Right cardiac atrium (tissue), 5 donors: ENCODE results near the gene CKB. TPM values are rescaled to one million over a fixed set of nuclear protein-coding genes. Genes with fewer than 3 reads are reported as not detected.

Experiments
- ATAC-seq, 2 donors: fragments of 200-7000 bp; cut with Tn5 transposase; one replicate each; pipeline versions ENCODE4 v1.8.0 to v1.9.1; 2020; ENCODE audit warnings: moderate library complexity in 2 of 2, mild to moderate bottlenecking in 1 of 2
- DNase-seq, 3 donors: peaks; one replicate each; pipeline ENCODE4 v3.0.0-alpha.2; 2020
- H3K27ac ChIP-seq: one replicate; pipeline ENCODE4 v1.5.1; 2013; ENCODE audit warnings: mild to moderate bottlenecking, low read length, control low read depth, moderate library complexity
- H3K27me3 ChIP-seq: one replicate; pipeline ENCODE4 v1.6.1; 2013; ENCODE audit not compliant: control insufficient read depth, insufficient read depth
- H3K4me1 ChIP-seq: one replicate; pipeline ENCODE4 v1.6.1; 2013; ENCODE audit warnings: low read length; ENCODE audit not compliant: control insufficient read depth, insufficient read depth
- H3K4me3 ChIP-seq: one replicate; pipeline ENCODE4 v1.5.1; 2013; ENCODE audit warnings: low read length, control low read depth
- H3K9me3 ChIP-seq: one replicate; pipeline ENCODE4 v1.6.1; 2013; ENCODE audit warnings: low read length; ENCODE audit not compliant: control insufficient read depth
- WGBS: extraction: QIAGEN DNeasy Blood & Tissue Kit; methylation state at CpG from one replicate; pipeline ENCODE4 v1.1.7; 2013; 5-methylcytosine and 5-hydroxymethylcytosine counted together
- intact Hi-C, 4 donors: fragments of 100-400 bp; cut with DNase I; formaldehyde crosslinking; loops; one replicate each; pipeline versions ENCODE4 v1.11.0 to v1.14.0; 2022 to 2023
- polyA plus RNA-seq: library from polyadenylated mRNA; stranded (reverse); fragments of 200-250 nt; gene quantifications from one replicate; pipeline ENCODE4 v1.2.3, GENCODE V29; 2013
- total RNA-seq, 4 donors: library from RNA; stranded (reverse); fragmentation: NEBNext Ultra II Directional; extraction: Animal tissue kit (Norgen Biotek cat#: 25700); gene quantifications; one replicate each; pipeline ENCODE4 v1.2.1, GENCODE V29; 2021
- donor health status: healthy with polysubstance abuse.
- donor health status: DM: no; HTN: yes; CAD: no.
- donor health status: DM: no; HTN: no; CAD: no.
- donor health status: DM: no; HTN: yes; CAD: no; lungs with severe emphysema.
- donor health status: DM: yes; HTN: yes; CAD: no.

CKB gene
- total and polyA plus RNA-seq, 5 donors: 478 to 843 (median 594) TPM

DNA sequence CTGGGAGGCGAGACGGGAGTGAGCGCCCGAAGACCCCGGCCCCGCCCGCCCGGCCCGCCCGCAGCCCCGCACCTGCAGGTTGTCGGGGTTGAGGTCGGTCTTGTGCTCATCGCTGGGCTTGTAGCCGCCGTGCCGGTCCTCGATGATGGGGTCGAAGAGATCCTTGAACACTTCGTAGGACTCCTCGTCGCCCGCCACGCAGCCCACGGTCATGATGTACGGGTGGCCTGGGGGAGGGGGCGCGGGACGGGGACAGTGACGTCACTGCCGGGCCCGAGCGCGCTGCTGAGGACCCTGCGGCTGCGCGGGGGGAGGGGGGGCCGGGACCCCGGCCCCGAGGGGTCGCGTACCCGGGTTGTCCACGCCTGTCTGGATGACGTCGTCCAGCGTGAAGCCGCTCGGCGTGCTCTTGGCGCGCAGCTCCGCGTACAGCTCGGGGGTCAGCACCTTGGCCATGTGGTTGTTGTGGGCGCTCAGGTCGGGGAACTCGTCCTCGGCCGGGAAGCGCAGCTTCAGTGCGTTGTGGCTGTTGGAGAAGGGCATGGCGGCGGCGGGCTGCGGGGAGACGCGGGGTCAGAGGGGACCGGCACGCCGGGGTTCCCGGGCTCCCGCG lies 573 bp downstream of the CKB start:
- DNase-seq (peak; percentile 43 to 83 (median 79)), ATAC-seq (no peak)
- peak overlapping the region; percentile 79 for H3K4me3 ChIP-seq

DNA sequence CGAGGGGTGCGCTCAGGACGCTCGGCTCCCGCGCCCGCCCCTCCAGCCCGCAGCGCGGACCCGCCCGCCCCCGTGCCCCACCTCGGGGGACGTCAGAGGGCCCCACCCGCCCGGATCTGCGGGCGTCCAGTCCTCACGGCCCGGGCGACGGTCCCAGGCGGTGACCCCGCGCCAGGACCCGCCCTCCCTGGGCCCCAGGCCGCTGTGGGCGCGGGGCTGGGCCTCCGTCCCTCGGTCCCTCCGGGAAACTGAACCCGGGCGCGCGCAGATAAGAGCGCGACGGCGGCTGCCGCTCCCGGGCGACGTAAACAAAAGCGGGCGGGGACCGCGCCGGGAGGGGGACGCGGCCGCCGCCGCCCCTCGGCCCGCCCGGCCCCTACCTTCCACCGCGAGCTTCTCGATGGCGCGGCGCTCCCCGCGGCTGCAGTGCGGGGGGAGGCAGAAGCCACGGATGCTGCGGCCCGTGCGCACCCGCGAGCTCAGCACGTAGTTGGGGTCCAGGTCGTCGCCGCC lies 1.1 kb downstream of the CKB start:
- Histone ChIP-seq H3K27me3 (no peaks in the 10 kb centered on the region), H3K4me3 (peak overlapping the region; percentile 79), H3K4me1 (peaks cover 7% of the 10 kb centered on the region), H3K27ac (peak overlapping the region; percentile 46), H3K9me3 (no peaks in the 10 kb centered on the region)
- intact Hi-C loops: no loop called here
- under 1% methylated on average over 77 of the region's 77 CpGs for WGBS
- ATAC-seq: peak; percentile 49 to 50
- peak in 1 of 3 donors; percentile 91 for DNase-seq

More for the DNA sequence above, 573 bp downstream of the CKB start:
- no peaks in the 10 kb centered on the region for H3K27me3 ChIP-seq
- WGBS: under 1% methylated on average over 74 of the region's 74 CpGs
- peaks cover 7% of the 10 kb centered on the region for H3K4me1 ChIP-seq
- intact Hi-C loops: no loop called here
- peak overlapping the region; percentile 38 for H3K27ac ChIP-seq
- no peaks in the 10 kb centered on the region for H3K9me3 ChIP-seq

DNA sequence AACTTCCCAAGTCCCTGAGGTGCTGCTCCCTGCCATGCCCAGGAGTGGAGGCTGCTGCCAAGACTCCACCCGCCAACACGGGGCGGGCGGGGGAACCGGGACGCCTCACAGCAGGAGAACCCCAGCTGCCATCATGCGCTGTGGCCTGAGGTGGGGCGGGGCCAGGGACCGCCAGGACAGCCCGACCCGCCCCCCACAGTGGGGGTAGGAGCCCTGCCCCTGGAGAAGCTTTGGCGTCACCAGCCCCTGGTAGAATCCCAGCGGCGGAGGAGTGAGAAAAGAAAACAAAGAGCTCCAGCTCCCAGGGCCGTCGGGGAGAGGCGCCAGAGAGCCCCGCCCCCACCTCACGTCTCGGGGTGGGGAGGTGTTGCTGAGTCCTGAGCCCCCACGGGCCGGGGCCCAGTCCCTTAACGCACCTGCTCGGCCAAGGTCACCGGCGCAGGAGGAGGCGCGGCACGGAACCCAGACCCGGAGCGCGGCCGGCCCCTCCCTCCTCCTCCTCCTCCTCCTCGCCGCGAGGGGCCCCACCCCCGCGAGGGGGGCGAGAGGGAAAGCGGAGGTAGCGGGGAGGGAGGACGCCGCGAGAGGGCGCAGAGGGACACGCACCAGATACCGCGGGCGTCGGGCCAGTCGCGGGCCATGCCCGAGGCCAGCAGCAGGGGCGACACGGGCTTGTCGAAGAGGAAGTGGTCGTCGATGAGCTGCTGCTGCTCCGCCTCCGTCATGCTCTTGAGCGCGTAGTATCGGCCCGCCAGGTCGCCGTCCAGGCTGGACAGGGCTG lies 1.8 kb downstream of the CKB start:
- no peaks in the 10 kb centered on the region for H3K9me3 ChIP-seq
- H3K4me1 ChIP-seq: peaks cover 7% of the 10 kb centered on the region
- H3K27me3 ChIP-seq: no peaks in the 10 kb centered on the region
- under 1% methylated on average over 61 of the region's 66 CpGs for WGBS
- H3K4me3 ChIP-seq: peak overlapping the region; percentile 79
- peak overlapping the region; percentile 46 for H3K27ac ChIP-seq
- ATAC-seq: peak; percentile 43 to 45
- DNase-seq: peak; percentile 86 to 96 (median 94)
- intact Hi-C loops: no loop called here

DNA sequence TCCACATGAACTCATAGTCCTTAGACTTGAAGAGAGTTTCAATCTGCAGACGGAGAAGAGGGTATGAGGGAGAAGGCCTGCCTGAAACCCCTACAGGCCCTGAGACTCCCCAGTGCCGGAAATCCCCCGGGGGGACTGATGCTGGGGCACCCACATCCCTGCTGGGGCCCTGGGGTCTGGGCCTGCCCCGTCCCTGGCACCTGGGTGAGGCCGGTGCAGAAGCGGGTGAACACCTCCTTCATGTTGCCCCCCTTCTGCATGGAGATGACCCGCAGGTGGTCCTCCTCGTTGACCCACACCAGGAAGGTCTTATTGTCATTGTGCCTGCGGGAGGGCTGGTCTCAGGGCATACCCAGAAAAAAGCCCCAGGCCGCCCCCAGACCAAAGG lies 2.4 kb downstream of the CKB start:
- WGBS: 72% methylated on average over 10 of the region's 10 CpGs
- Histone ChIP-seq H3K4me1 (peaks cover 7% of the 10 kb centered on the region), H3K4me3 (no peak overlapping the region), H3K27me3 (no peaks in the 10 kb centered on the region), H3K9me3 (no peaks in the 10 kb centered on the region), H3K27ac (no peak overlapping the region)
- intact Hi-C loops: no loop called here
- ATAC-seq: no peak
- peak in 2 of 3 donors; percentile 20 to 73 for DNase-seq

DNA sequence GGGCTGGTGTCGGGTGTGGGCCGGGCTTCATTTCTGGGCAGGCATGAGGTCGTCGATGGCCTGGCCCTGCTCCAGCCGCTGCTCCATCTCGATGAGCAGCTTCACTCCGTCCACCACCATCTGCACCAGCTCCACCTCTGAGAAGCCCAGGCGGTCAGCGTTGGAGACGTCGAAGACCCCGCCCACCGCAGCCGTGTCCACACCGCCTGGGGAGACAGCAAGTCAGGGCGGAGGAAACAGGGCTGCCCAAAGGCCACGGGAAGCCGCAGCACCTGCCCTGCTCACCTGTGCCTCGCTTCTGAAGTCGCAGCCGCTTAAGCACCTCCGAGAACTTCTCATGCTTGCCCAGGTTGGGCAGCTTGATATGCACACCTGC lies 2.8 kb downstream of the CKB start:
- no peak overlapping the region for H3K4me3 ChIP-seq
- DNase-seq (peak; percentile 52 to 82 (median 79)), ATAC-seq (no peak)
- peak overlapping the region; percentile 6 for H3K27ac ChIP-seq
- 57% methylated on average over 22 of the region's 22 CpGs for WGBS
- no peaks in the 10 kb centered on the region for H3K9me3 ChIP-seq
- intact Hi-C loops: loop anchor here in 2 of 4 donors (2.0 to 5.0 kb wide), 2 partner anchors 27 to 32 kb away; no protein-coding TSS in a partner anchor
- H3K27me3 ChIP-seq: no peaks in the 10 kb centered on the region
- H3K4me1 ChIP-seq: peaks cover 7% of the 10 kb centered on the region

DNA sequence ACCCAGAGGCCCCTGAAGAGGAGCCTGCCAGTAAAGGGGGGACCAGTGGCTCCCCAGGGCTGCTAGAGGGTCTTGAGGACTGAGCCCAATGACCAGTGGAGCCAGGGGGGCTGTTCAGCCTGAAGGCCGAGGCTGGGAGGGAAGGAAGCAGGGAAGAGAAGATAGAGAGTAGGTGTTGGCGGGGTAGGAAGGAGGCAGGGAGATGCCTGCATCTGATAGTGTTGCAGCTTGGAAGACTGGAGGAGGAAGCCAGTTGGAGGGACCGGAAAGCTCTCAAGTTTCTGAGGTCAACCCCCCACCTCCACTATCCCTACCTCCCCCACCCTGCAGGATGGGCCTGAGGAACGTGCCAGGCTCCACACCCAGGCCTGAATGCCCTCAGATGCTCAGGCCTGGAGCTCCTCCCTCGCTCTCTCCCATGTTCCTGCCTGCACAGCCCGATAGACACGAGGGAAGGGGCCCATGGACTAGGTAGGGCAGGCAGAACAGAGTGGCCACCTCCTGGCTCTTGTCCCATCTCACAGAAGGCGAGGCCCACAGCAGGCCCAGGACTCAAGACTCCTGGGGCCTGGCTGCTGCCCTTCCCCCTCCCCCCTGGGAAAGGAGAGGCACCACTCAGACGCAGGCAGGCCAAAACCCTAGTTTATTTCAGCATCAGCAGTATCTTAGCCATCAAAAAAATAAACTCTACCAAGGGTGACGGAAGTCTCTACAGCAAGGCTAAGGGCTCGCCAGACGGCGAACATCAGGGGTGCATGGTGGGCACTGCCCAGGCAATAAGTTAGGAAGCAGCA lies 3.4 kb downstream of the CKB start:
- peak overlapping the region; percentile 7 for H3K27ac ChIP-seq
- intact Hi-C loops: loop anchor here in 2 of 4 donors (2.0 to 5.0 kb wide), 2 partner anchors 28 to 33 kb away; no protein-coding TSS in a partner anchor
- 37% methylated on average over 13 of the region's 13 CpGs for WGBS
- no peaks in the 10 kb centered on the region for H3K27me3 ChIP-seq
- H3K4me3 ChIP-seq: no peak overlapping the region
- ATAC-seq: peak; percentile 0 to 3
- no peaks in the 10 kb centered on the region for H3K9me3 ChIP-seq
- DNase-seq: peak in 2 of 3 donors; percentile 44 to 71
- H3K4me1 ChIP-seq: peaks cover 7% of the 10 kb centered on the region

DNA sequence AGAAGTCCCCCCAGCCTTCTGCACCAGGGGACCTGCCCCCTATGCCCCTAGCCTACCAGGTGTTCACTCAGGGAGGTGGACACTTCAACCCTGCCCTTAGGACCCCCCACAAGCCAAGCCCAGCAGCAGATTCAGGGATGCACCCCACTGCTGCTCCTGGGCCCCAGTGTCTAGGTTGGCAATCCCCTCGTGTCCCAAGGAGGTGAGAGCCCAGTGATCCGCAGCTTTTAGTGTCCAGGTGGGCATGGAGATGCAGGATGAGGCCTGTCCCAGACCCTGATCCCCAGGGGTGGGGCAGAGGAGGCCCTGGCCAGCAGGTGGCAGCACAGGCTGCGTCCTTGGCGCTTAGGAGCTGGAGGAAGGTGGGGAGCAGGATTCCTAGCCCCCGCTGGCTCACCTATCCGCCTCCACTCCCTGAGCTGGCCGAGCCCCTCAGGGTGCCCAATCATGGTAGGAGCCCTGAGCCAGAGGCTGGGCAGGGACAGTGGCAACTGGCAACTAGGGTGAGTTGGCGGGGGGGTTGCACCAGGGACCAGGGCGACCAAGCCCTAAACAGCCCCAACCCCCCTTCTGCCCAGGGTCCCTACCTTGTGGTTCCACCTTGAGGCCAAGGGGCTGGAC lies 4.1 kb downstream of the CKB start:
- H3K27me3 ChIP-seq: no peaks in the 10 kb centered on the region
- intact Hi-C loops: loop anchor here in 2 of 4 donors (2.0 to 5.0 kb wide), 2 partner anchors 28 to 34 kb away; no protein-coding TSS in a partner anchor
- DNase-seq (peak; percentile 75 to 91 (median 91)), ATAC-seq (peak; percentile 28 to 49)
- peaks cover 7% of the 10 kb centered on the region for H3K4me1 ChIP-seq
- H3K9me3 ChIP-seq: no peaks in the 10 kb centered on the region
- H3K27ac ChIP-seq: no peak overlapping the region
- H3K4me3 ChIP-seq: no peak overlapping the region
- WGBS: 47% methylated on average over 9 of the region's 9 CpGs

DNA sequence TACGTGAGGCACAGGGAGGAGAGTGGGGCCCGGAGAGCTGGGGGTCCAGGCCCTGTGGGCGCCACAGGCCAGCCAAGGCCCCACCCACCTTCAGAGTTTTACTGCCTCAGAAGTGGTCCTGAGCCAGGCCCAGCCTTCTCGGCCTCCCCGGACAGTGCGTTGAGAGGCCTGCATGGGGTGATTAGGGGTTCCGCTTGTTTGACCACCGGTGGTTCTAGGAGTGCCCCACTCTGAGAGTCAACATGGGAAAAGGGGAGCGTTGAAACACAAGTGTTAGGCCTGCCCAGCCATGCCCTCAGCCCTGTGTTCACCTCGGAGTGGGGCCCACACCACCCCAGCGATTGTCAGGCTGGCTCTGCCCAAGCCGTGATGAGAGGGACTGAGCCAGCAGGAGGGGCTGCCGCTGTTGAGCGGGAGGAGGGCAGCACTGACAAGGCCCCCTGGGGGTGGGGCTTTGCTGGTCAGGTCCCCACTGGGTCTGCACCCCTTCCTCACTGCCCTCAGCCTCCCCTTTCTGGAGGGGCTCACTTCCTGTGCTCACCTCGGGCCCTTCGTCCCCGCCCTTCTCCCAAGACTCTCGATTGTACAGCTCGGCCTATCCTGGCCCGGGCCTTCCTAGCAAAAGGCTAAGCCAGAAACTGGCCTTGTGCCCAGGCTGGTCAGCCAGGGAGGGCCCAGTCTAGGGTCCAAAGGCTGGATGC lies 4.8 kb downstream of the CKB start:
- DNase-seq (peak; percentile 67 to 87 (median 81)), ATAC-seq (peak; percentile 26 to 31)
- 34% methylated on average over 20 of the region's 20 CpGs for WGBS
- intact Hi-C loops: loop anchor here in 2 of 4 donors (2.0 to 5.0 kb wide), 2 partner anchors 29 to 34 kb away; no protein-coding TSS in a partner anchor
- no peaks in the 10 kb centered on the region for H3K9me3 ChIP-seq
- peak overlapping the region; percentile 18 for H3K27ac ChIP-seq
- no peak overlapping the region for H3K4me3 ChIP-seq
- H3K4me1 ChIP-seq: peaks cover 7% of the 10 kb centered on the region
- H3K27me3 ChIP-seq: no peaks in the 10 kb centered on the region

DNA sequence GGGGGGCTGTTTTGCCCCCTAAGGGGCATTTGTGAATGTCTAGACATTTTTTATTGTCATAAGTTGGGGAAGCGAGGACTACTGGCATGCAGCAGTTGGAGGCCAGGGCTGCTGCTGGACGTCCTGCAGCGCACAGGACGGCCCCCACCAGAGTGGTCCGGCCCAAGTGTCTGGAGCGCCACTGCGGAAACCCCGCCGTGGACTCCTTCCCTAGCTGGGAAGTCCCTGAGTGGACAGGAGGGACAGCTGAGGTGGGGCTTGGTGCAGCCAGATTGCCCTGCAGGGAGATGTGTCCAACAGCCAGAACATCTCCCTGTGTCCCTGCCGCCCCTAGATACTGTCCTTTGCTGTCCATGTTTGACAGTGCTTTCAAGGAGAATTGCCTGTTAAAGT lies 5.5 kb downstream of the CKB start:
- Histone ChIP-seq H3K4me3 (no peak overlapping the region), H3K4me1 (peaks cover 7% of the 10 kb centered on the region), H3K27ac (no peak overlapping the region), H3K9me3 (no peaks in the 10 kb centered on the region), H3K27me3 (no peaks in the 10 kb centered on the region)
- 47% methylated on average over 10 of the region's 10 CpGs for WGBS
- DNase-seq (peak in 1 of 3 donors; percentile 12), ATAC-seq (no peak)
- intact Hi-C loops: loop anchor here in 1 of 4 donors (5.0 kb wide), 1 partner anchor 35 kb away; no protein-coding TSS in a partner anchor
